ENCODE measurements around the gene SLC2A10.

Gene SLC2A10

GRCh38 chr20:46709459-46710152 is at the start of gene SLC2A10:
TSS of gene SLC2A10 (plus strand) at chr20:46709649. CDS start at chr20:46709737, 88 bp downstream.
- H3K4me3 ChIP-seq (ENCODE audit: low read depth, low read length): no peak within 1 kb of the TSS
- TF ChIP-seq CTCF (IDR thresholded peaks at IDR 0.05; ENCODE audit: control insufficient read depth, extremely low read depth, insufficient read depth): no peak
- DNase-seq (ENCODE audit: low read depth): no peak

GRCh38 chr20:46660487-46660886 is 49.0 kb upstream of the SLC2A10 start:
- no peak for TF ChIP-seq CTCF (IDR thresholded peaks at IDR 0.05; ENCODE audit: control insufficient read depth, extremely low read depth, insufficient read depth)
- no peak overlapping the region for H3K4me3 ChIP-seq (ENCODE audit: low read depth, low read length)
- DNase-seq (ENCODE audit: low read depth): no peak

- no peak for TF ChIP-seq CTCF (IDR thresholded peaks at IDR 0.05; ENCODE audit: control insufficient read depth, extremely low read depth, insufficient read depth)
- DNase-seq (ENCODE audit: low read depth): no peak
- H3K4me3 ChIP-seq (ENCODE audit: low read depth, low read length): no peak overlapping the region
Observed at GRCh38 chr20:46661659-46662058, 47.8 kb upstream of the SLC2A10 start.

GRCh38 chr20:46663531-46663930 is 45.9 kb upstream of the SLC2A10 start:
- DNase-seq (ENCODE audit: low read depth): no peak
- H3K4me3 ChIP-seq (ENCODE audit: low read depth, low read length): no peak overlapping the region
- no peak for TF ChIP-seq CTCF (IDR thresholded peaks at IDR 0.05; ENCODE audit: control insufficient read depth, extremely low read depth, insufficient read depth)

- H3K4me3 ChIP-seq (ENCODE audit: low read depth, low read length): no peak overlapping the region
- DNase-seq (ENCODE audit: low read depth): no peak
- no peak for TF ChIP-seq CTCF (IDR thresholded peaks at IDR 0.05; ENCODE audit: control insufficient read depth, extremely low read depth, insufficient read depth)
Observed at GRCh38 chr20:46665602-46666001, 43.8 kb upstream of the SLC2A10 start.

GRCh38 chr20:46666306-46666705 is 43.1 kb upstream of the SLC2A10 start:
- H3K4me3 ChIP-seq (ENCODE audit: low read depth, low read length): no peak overlapping the region
- DNase-seq (ENCODE audit: low read depth): no peak
- TF ChIP-seq CTCF (IDR thresholded peaks at IDR 0.05; ENCODE audit: control insufficient read depth, extremely low read depth, insufficient read depth): no peak

Measured in LNCaP clone FGC (cell line).